Measurements from ENCODE around the gene DDX24. TPM values are rescaled to one million over a fixed set of nuclear protein-coding genes. Genes with fewer than 3 reads are reported as not detected.

Gene DDX24
- total and polyA plus RNA-seq, 2 of the 8 experiments (the other 6 are each of a cell fraction or from before 2014, with no cell fraction given): 89.0 to 201 TPM

- Histone ChIP-seq H2BK5ac (ENCODE audit: low read depth, low read length) (no peak overlapping the region), H3K9ac (replicated peaks in 1 of 4; ENCODE audit: extremely low read depth in 1 of 4, low read depth in 3 of 4, low read length in 3 of 4) (no peak overlapping the region), H4K8ac (ENCODE audit: extremely low read depth, insufficient read depth, low read length) (no peak overlapping the region), H3K4me1 (replicated peaks in 1 of 4; ENCODE audit: control insufficient read depth in 3 of 4, insufficient read depth in 4 of 4, low read length in 3 of 4) (no peaks in the 10 kb centered on the region; a peak in 1 of 7 replicates), H3K4me3 (ENCODE audit: extremely low read depth in 1 of 4, insufficient read depth in 2 of 4, low read depth in 3 of 4, low read length in 4 of 4) (no peak overlapping the region), H3K56ac (replicated peaks; ENCODE audit: insufficient read length, low read depth, low read length) (no peak overlapping the region), H3K9me3 (ENCODE audit: insufficient read depth in 2 of 2, low read depth in 1 of 2, low read length in 1 of 2) (no peaks in the 10 kb centered on the region), H2BK120ac (replicated peaks; ENCODE audit: low read depth, low read length) (no peak overlapping the region), H3K4ac (replicated peaks; ENCODE audit: insufficient read length, low read depth, low read length) (no peak overlapping the region), H4K91ac (replicated peaks; ENCODE audit: insufficient read length, low read length) (no peak overlapping the region), H3K23me2 (ENCODE audit: low read depth, low read length) (no peaks in the 10 kb centered on the region), H4K20me1 (replicated peaks in 1 of 2; ENCODE audit: control insufficient read depth in 1 of 2, insufficient read depth in 2 of 2, low read length in 2 of 2) (peaks cover 2 to 4% of the 10 kb centered on the region in 2 experiments), H2BK20ac (ENCODE audit: low read length) (no peak overlapping the region), H3K36me3 (ENCODE audit: control insufficient read depth in 2 of 4, insufficient read depth in 4 of 4, low read length in 3 of 4) (peaks cover 29 to 79% (median 53%) of the 10 kb centered on the region in 4 experiments), H3K27me3 (replicated peaks in 1 of 4; ENCODE audit: control insufficient read depth in 3 of 4, extremely low read depth in 1 of 4, insufficient read depth in 3 of 4, low read length in 3 of 4) (no peaks in the 10 kb centered on the region), H3K23ac (ENCODE audit: insufficient read length) (no peak overlapping the region), H4K5ac (ENCODE audit: insufficient read length, low read depth, low read length) (no peak overlapping the region), H2AFZ (ENCODE audit: low read length) (no peak overlapping the region), H2BK12ac (ENCODE audit: low read depth, low read length) (no peak overlapping the region), H3K79me2 (ENCODE audit: control insufficient read depth in 1 of 2, insufficient read depth in 2 of 2, low read length in 2 of 2) (no peaks in the 10 kb centered on the region), H2BK15ac (ENCODE audit: low read length) (no peak overlapping the region), H3K27ac (ENCODE audit: low read depth, low read length) (no peak overlapping the region), H3K18ac (ENCODE audit: extremely low read depth, low read length) (no peak overlapping the region), H2AK5ac (ENCODE audit: low read depth, low read length) (no peak overlapping the region), H3K4me2 (ENCODE audit: insufficient read depth in 1 of 2, low read depth in 2 of 2, low read length in 2 of 2) (no peak overlapping the region), H3K14ac (ENCODE audit: insufficient read length) (no peak overlapping the region), H3K79me1 (ENCODE audit: low read depth, low read length) (no peaks in the 10 kb centered on the region; the same call in 1 of the 2 replicates)
- CTCF ChIA-PET (ENCODE audit: partially characterized antibody): interaction anchor here (0.6 to 17.4 kb wide), 17 partner anchors 9 to 254 kb away, joined by 3 to 148 read pairs (median 6); partner anchors contain the start of genes DDX24, IFI27L1 and IFI27L2
- FAIRE-seq: no peak
- 91% methylated on average over 4 of the region's 4 CpGs; no CpG with 5 or more reads in 1 of the 2 experiments for WGBS, 2 experiments (ENCODE audit: extremely low coverage in 1 of 2, insufficient coverage in 1 of 2, insufficient read length in 1 of 2, insufficient replicate concordance in 2 of 2, low coverage in 1 of 2, low lambda C conversion rate in 2 of 2, missing lambda C conversion rate in 1 of 2)
- POLR2A ChIA-PET (ENCODE audit: partially characterized antibody): interaction anchor here (1.3 to 1.4 kb wide), 2 partner anchors 10 to 11 kb away, joined by 3 to 5 read pairs; no protein-coding TSS in a partner anchor
- peak in 1 of 2 experiments; percentile 28 for DNase-seq (ENCODE audit: low read depth in 1 of 2, low spot score in 2 of 2)
- TF ChIP-seq BRCA1 (IDR thresholded peaks at IDR 0.05; ENCODE audit: low read depth, low read length) (no peak), TEAD4 (IDR thresholded peaks at IDR 0.05; ENCODE audit: low read depth, low read length) (no peak), SUZ12 (IDR thresholded peaks at IDR 0.05; ENCODE audit: low read length) (no peak), KDM1A (IDR thresholded peaks at IDR 0.05; ENCODE audit: borderline replicate concordance, low read length) (no peak), POLR2A (IDR thresholded peaks at IDR 0.05; ENCODE audit: control extremely low read depth in 1 of 2, low read depth in 2 of 2, low read length in 2 of 2) (no peak), SAP30 (IDR thresholded peaks at IDR 0.05; ENCODE audit: insufficient read depth, insufficient replicate concordance, low read length) (no peak), ZNF274 (IDR thresholded peaks at IDR 0.05; ENCODE audit: borderline replicate concordance, extremely low read depth, low read length) (no peak), SP1 (IDR thresholded peaks at IDR 0.05; ENCODE audit: low read depth, low read length) (no peak), YY1 (IDR thresholded peaks at IDR 0.05; ENCODE audit: low read depth, low read length) (no peak), CTBP2 (IDR thresholded peaks at IDR 0.05; ENCODE audit: borderline replicate concordance, insufficient read depth, insufficient read length, low read length) (no peak), TCF12 (IDR thresholded peaks at IDR 0.05; ENCODE audit: low read depth, low read length) (no peak)
- TF ChIP-seq, protein P1, sequence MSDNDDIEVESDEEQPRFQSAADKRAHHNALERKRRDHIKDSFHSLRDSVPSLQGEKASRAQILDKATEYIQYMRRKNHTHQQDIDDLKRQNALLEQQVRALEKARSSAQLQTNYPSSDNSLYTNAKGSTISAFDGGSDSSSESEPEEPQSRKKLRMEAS (IDR thresholded peaks at IDR 0.05): no peak
- TF ChIP-seq, protein P2, sequence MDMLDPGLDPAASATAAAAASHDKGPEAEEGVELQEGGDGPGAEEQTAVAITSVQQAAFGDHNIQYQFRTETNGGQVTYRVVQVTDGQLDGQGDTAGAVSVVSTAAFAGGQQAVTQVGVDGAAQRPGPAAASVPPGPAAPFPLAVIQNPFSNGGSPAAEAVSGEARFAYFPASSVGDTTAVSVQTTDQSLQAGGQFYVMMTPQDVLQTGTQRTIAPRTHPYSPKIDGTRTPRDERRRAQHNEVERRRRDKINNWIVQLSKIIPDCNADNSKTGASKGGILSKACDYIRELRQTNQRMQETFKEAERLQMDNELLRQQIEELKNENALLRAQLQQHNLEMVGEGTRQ (IDR thresholded peaks at IDR 0.05; ENCODE audit: low read length): no peak
These were observed 28.3 kb downstream of the DDX24 start for GRCh38 chr14:94052662-94053061.
